SK-N-SH (cell line): ENCODE measurements around the gene KLC1. TPM values are rescaled to one million over a fixed set of nuclear protein-coding genes. Genes with fewer than 3 reads are reported as not detected.

Experiments used
- CTCF ChIA-PET: fragments of 300-600, 350-600 bp; formaldehyde crosslinking; extraction: SDS; loops from one replicate; lab custom pipeline; 2021; lab: Yijun Ruan, JAX
- POLR2A ChIA-PET: fragments of 350-600 bp; sonication (Branson Sonifier 250); formaldehyde crosslinking; extraction: SDS; loops from one replicate; lab custom pipeline; 2020; ENCODE audit warnings: antibody characterized with exemption, inconsistent platforms; lab: Yijun Ruan, JAX
- DNase-seq: peaks from one replicate; pipeline ENCODE4 v3.0.0; 2012
- H2AFZ ChIP-seq: fragments of 200-600 bp; sonication (generic); 2 replicates; pipeline ENCODE4 v1.8.1; 2016; ENCODE audit warnings: antibody characterized with exemption, mild to moderate bottlenecking, low read depth
- H3F3A ChIP-seq: fragments of 200-600 bp; sonication (generic); replicated peaks from 2 replicates; pipeline ENCODE3; 2016; ENCODE audit warnings: antibody characterized with exemption, mild to moderate bottlenecking; ENCODE audit not compliant: insufficient read depth
- H3K27ac ChIP-seq, 2 experiments: fragments of 200-500 bp in 1 of 2; fragments of 200-600 bp in 1 of 2; sonication (Bioruptor generic) in 1 of 2; sonication (generic), shearing (Covaris generic) in 1 of 2; 2 replicates each; pipeline versions ENCODE4 v1.5.1 to v1.6.1; 2014 to 2016; ENCODE audit warnings: low read depth in 2 of 2, inconsistent platforms in 1 of 2, low read length in 1 of 2, mild to moderate bottlenecking in 1 of 2, mixed read lengths in 1 of 2
- H3K27me3 ChIP-seq: fragments of 200-600 bp; sonication (generic), shearing (Covaris generic); 2 replicates; pipeline ENCODE4 v1.6.1; 2016; ENCODE audit warnings: mixed run types; ENCODE audit not compliant: insufficient read depth
- H3K36me3 ChIP-seq, 2 experiments: fragments of 200-500 bp in 1 of 2; fragments of 200-600 bp in 1 of 2; sonication (Bioruptor generic) in 1 of 2; sonication (generic) in 1 of 2; replicated peaks in 1 of 2; 2 replicates each; pipeline versions ENCODE3 to v1.5.1; 2014 to 2016; ENCODE audit warnings: low read length in 1 of 2, mild to moderate bottlenecking in 1 of 2; ENCODE audit not compliant: insufficient read depth in 2 of 2, control insufficient read depth in 1 of 2
- H3K4me1 ChIP-seq, 2 experiments: fragments of 200-500 bp in 1 of 2; fragments of 200-600 bp in 1 of 2; sonication (Bioruptor generic) in 1 of 2; sonication (generic), shearing (Covaris generic) in 1 of 2; 2 replicates each; pipeline versions ENCODE4 v1.5.1 to v1.6.1; 2014 to 2016; ENCODE audit warnings: low read depth in 1 of 2, low read length in 1 of 2, mixed run types in 1 of 2; ENCODE audit not compliant: insufficient read depth in 2 of 2, control insufficient read depth in 1 of 2
- H3K4me2 ChIP-seq: fragments of 200-600 bp; sonication (generic), shearing (Covaris generic); 2 replicates; pipeline ENCODE4 v1.6.1; 2017; ENCODE audit warnings: mixed run types
- H3K4me3 ChIP-seq, 2 experiments: fragments of 200-500 bp in 1 of 2; fragments of 200-600 bp in 1 of 2; sonication (Bioruptor generic) in 1 of 2; sonication (generic), shearing (Covaris generic) in 1 of 2; 2 replicates each; pipeline versions ENCODE4 v1.5.1 to v1.8.1; 2014 to 2016; ENCODE audit warnings: low read depth in 2 of 2, inconsistent platforms in 1 of 2, low read length in 1 of 2, mild to moderate bottlenecking in 1 of 2, mixed read lengths in 1 of 2, moderate library complexity in 1 of 2
- H3K79me2 ChIP-seq: fragments of 200-600 bp; sonication (generic); 2 replicates; pipeline ENCODE4 v1.8.1; 2017; ENCODE audit warnings: mild to moderate bottlenecking; ENCODE audit not compliant: insufficient read depth
- H3K9ac ChIP-seq: fragments of 200-600 bp; sonication (generic); 2 replicates; pipeline ENCODE4 v1.6.1; 2017; ENCODE audit warnings: mixed run types
- H3K9me2 ChIP-seq: fragments of 200-600 bp; sonication (generic); 2 replicates; pipeline ENCODE4 v1.6.1; 2017; ENCODE audit warnings: mixed run types
- H3K9me3 ChIP-seq: fragments of 200-600 bp; sonication (generic); 2 replicates; pipeline ENCODE4 v1.6.1; 2017; ENCODE audit warnings: mixed run types, mild to moderate bottlenecking, moderate library complexity
- H4K20me1 ChIP-seq: fragments of 200-600 bp; sonication (generic); 2 replicates; pipeline ENCODE4 v1.6.1; 2017; ENCODE audit warnings: mild to moderate bottlenecking, mixed run types; ENCODE audit not compliant: insufficient read depth
- CHD2 ChIP-seq: fragments of 150-350 bp; IDR thresholded peaks from 2 replicates; pipeline ENCODE4 v1.6.1; 2018; ENCODE audit warnings: low read length; ENCODE audit not compliant: partially characterized antibody
- EZH2phosphoT487 ChIP-seq: fragments of 200-600 bp; sonication (generic); IDR thresholded peaks from 2 replicates; pipeline ENCODE4 v1.6.1; 2017; ENCODE audit warnings: low read depth, mixed run types, mild to moderate bottlenecking, antibody characterized with exemption, moderate library complexity, borderline replicate concordance
- FOSL2 ChIP-seq: IDR thresholded peaks from 2 replicates; pipeline ENCODE4 v1.4.0; 2012; ENCODE audit warnings: low read depth, mild to moderate bottlenecking, moderate library complexity, borderline replicate concordance
- JUND ChIP-seq: IDR thresholded peaks from 2 replicates; pipeline ENCODE4 v1.4.0; 2012
- MXI1 ChIP-seq: IDR thresholded peaks from 2 replicates; pipeline ENCODE4 v1.6.1; 2012; ENCODE audit warnings: mild to moderate bottlenecking, low read depth, low read length, improper control_type of control experiment
- NFIC ChIP-seq: IDR thresholded peaks from 2 replicates; pipeline ENCODE4 v1.4.0; 2012; ENCODE audit warnings: borderline replicate concordance
- NRF1 ChIP-seq: IDR thresholded peaks from 2 replicates; pipeline ENCODE4 v1.6.1; 2012; ENCODE audit warnings: low read depth, mild to moderate bottlenecking, low read length
- RAD21 ChIP-seq: IDR thresholded peaks from 2 replicates; pipeline ENCODE4 v1.6.1; 2012; ENCODE audit warnings: mild to moderate bottlenecking, low read length
- RCOR1 ChIP-seq: fragments of 150-350 bp; IDR thresholded peaks from 2 replicates; pipeline ENCODE4 v1.6.1; 2017; ENCODE audit warnings: antibody characterized with exemption, low read length
- RFX5 ChIP-seq: IDR thresholded peaks from 2 replicates; pipeline ENCODE4 v1.6.1; 2012; ENCODE audit warnings: mild to moderate bottlenecking, improper control_type of control experiment, low read length
- RXRA ChIP-seq: IDR thresholded peaks from 2 replicates; pipeline ENCODE4 v1.4.0; 2012; ENCODE audit warnings: low read depth, mild to moderate bottlenecking, borderline replicate concordance
- SIN3A ChIP-seq: IDR thresholded peaks from 2 replicates; pipeline ENCODE4 v1.6.1; 2012; ENCODE audit warnings: low read depth, mild to moderate bottlenecking, low read length, moderate library complexity, borderline replicate concordance
- TAF1 ChIP-seq: IDR thresholded peaks from 2 replicates; pipeline ENCODE4 v1.6.1; 2012; ENCODE audit warnings: low read depth, mild to moderate bottlenecking, low read length, moderate library complexity, borderline replicate concordance
- TCF12 ChIP-seq: IDR thresholded peaks from 2 replicates; pipeline ENCODE4 v1.4.0; 2012
- TEAD4 ChIP-seq: IDR thresholded peaks from 2 replicates; pipeline ENCODE4 v1.4.0; 2012; ENCODE audit warnings: mild to moderate bottlenecking, borderline replicate concordance; ENCODE audit not compliant: insufficient read depth
- USF1 ChIP-seq: IDR thresholded peaks from 2 replicates; pipeline ENCODE4 v1.4.0; 2012; ENCODE audit warnings: low read depth, borderline replicate concordance
- USF2 ChIP-seq: fragments of 150-350 bp; IDR thresholded peaks from 2 replicates; pipeline ENCODE4 v1.6.1; 2017; ENCODE audit warnings: antibody characterized with exemption, low read length, low read depth, borderline replicate concordance
- ZBTB33 ChIP-seq: IDR thresholded peaks from 2 replicates; pipeline ENCODE4 v1.4.0; 2012; ENCODE audit warnings: low read depth, borderline replicate concordance
- WGBS: methylation state at CpG from one replicate; pipeline ENCODE4 v1.1.6; 2017; ENCODE audit warnings: low lambda C conversion rate; 5-methylcytosine and 5-hydroxymethylcytosine counted together
- polyA plus RNA-seq, 3 experiments: library from polyadenylated mRNA; depleted of rRNA; stranded (reverse); fragments of >200 nt; gene quantifications; 2 replicates each; pipeline ENCODE4 v1.2.3, GENCODE V29; 2012

KLC1 gene
- polyA plus RNA-seq, 1 of the 3 experiments (the other 2 are of a cell fraction) = 308 TPM

- no peaks in the 10 kb centered on the region for H3K27me3 ChIP-seq
- ChIA-PET CTCF (no interaction called here), POLR2A (no interaction called here)
- H3K4me3 ChIP-seq = no peak overlapping the region
- H4K20me1 ChIP-seq = no peaks in the 10 kb centered on the region
- no peaks in the 10 kb centered on the region for H3K79me2 ChIP-seq
- no peak for DNase-seq
- no peak overlapping the region for H3K9ac ChIP-seq
- H3K4me1 ChIP-seq = no peaks in the 10 kb centered on the region; a peak in 1 of 4 replicates
- no peak overlapping the region for H3K4me2 ChIP-seq
- H3K36me3 ChIP-seq = peaks cover 1 to 36% of the 10 kb centered on the region in 2 experiments
- H2AFZ ChIP-seq = no peak overlapping the region
- TF ChIP-seq RXRA (no peak), USF1 (no peak), CHD2 (no peak), NFIC (no peak), RAD21 (no peak), NRF1 (no peak), MXI1 (no peak), EZH2phosphoT487 (no peak), ZBTB33 (no peak), RCOR1 (no peak), TEAD4 (no peak), RFX5 (no peak), FOSL2 (no peak), SIN3A (no peak), JUND (no peak), TCF12 (no peak), TAF1 (no peak), USF2 (no peak)
- no peaks in the 10 kb centered on the region for H3K9me3 ChIP-seq
- no peak overlapping the region for H3K27ac ChIP-seq
- WGBS = 94% methylated on average over 34 of the region's 34 CpGs
- H3F3A ChIP-seq = no peaks in the 10 kb centered on the region
- H3K9me2 ChIP-seq = no peaks in the 10 kb centered on the region
Observed at GRCh38 chr14:103738701-103739451, 109.9 kb downstream of the KLC1 start.
